DMS53 (cell line): ENCODE results near the gene FXYD4.
"Not testable (repeated sequence)": the region's sequence is repeated elsewhere in the genome, so short reads cannot be mapped to it uniquely, and the experiment has no call there.

Experiments
- DNase-seq: peaks from one replicate; lab custom pipeline; 2025; lab: John Stamatoyannopoulos, UW

Gene FXYD4

GRCh38 chr10:43371418-43371817 is at the start of gene FXYD4:
FXYD4 (plus strand) TSS chr10:43371636; CDS start chr10:43373747, 2,111 bp downstream.
- DNase-seq, result no peak

GRCh38 chr10:43322331-43322730 is 49.1 kb upstream of the FXYD4 start:
- peak; percentile 61 for DNase-seq

- DNase-seq, result peak; percentile 94
Observed at GRCh38 chr10:43322769-43323168, 48.7 kb upstream of the FXYD4 start.

- DNase-seq, result no peak
Observed at GRCh38 chr10:43323245-43323644, 48.2 kb upstream of the FXYD4 start.

GRCh38 chr10:43324876-43325275 is 46.6 kb upstream of the FXYD4 start:
- DNase-seq, result no peak

- no peak for DNase-seq
Observed at GRCh38 chr10:43327171-43327570, 44.3 kb upstream of the FXYD4 start.

- no peak for DNase-seq
Observed at GRCh38 chr10:43327986-43328385, 43.5 kb upstream of the FXYD4 start.

- DNase-seq, result not testable (repeated sequence)
Observed at GRCh38 chr10:43328810-43329209, 42.6 kb upstream of the FXYD4 start.

- DNase-seq, result not testable (repeated sequence)
Observed at GRCh38 chr10:43329246-43329885, 42.1 kb upstream of the FXYD4 start.

- DNase-seq, result not testable (repeated sequence)
Observed at GRCh38 chr10:43330049-43330823, 41.2 kb upstream of the FXYD4 start.

GRCh38 chr10:43330824-43331127 is 40.7 kb upstream of the FXYD4 start:
- not testable (repeated sequence) for DNase-seq

GRCh38 chr10:43333653-43334052 is 37.8 kb upstream of the FXYD4 start:
- peak; percentile 36 for DNase-seq

- no peak for DNase-seq
Observed at GRCh38 chr10:43336061-43336460, 35.4 kb upstream of the FXYD4 start.

- DNase-seq, result peak; percentile 31
Observed at GRCh38 chr10:43336641-43337318, 34.7 kb upstream of the FXYD4 start.

GRCh38 chr10:43337536-43337935 is 33.9 kb upstream of the FXYD4 start:
- DNase-seq, result not testable (repeated sequence)

- no peak for DNase-seq
Observed at GRCh38 chr10:43338117-43338516, 33.3 kb upstream of the FXYD4 start.

GRCh38 chr10:43339136-43339535 is 32.3 kb upstream of the FXYD4 start:
- DNase-seq, result no peak

- no peak for DNase-seq
Observed at GRCh38 chr10:43340101-43340500, 31.3 kb upstream of the FXYD4 start.

- DNase-seq, result peak; percentile 74
Observed at GRCh38 chr10:43340619-43341018, 30.8 kb upstream of the FXYD4 start.

GRCh38 chr10:43341450-43341849 is 30.0 kb upstream of the FXYD4 start:
- DNase-seq, result no peak

GRCh38 chr10:43342279-43343125 is 28.9 kb upstream of the FXYD4 start:
- DNase-seq, result no peak

- no peak for DNase-seq
Observed at GRCh38 chr10:43343126-43343525, 28.3 kb upstream of the FXYD4 start.
